Left lung (tissue), 10 donors: ENCODE measurements around the gene PJVK. TPM values are rescaled to one million over a fixed set of nuclear protein-coding genes. Genes with fewer than 3 reads are reported as not detected.
"Not testable (repeated sequence)": the region's sequence is repeated elsewhere in the genome, so short reads cannot be mapped to it uniquely, and the experiment has no call there.

Experiments used
- ATAC-seq: fragments of 200-7000 bp; cut with Tn5 transposase; one replicate; pipeline ENCODE4 v1.9.1; 2020; ENCODE audit warnings: moderate library complexity
- DNase-seq, 4 donors: peaks; one replicate each; pipeline ENCODE4 v3.0.0-alpha.2; 2013 to 2020
- H3K27ac ChIP-seq, 2 donors: fragments of 200-600 bp; sonication (generic) in 1 of 2; one replicate each; pipeline versions ENCODE4 v1.5.0 to v1.8.0; 2020 to 2021
- H3K27me3 ChIP-seq, 2 donors: fragments of 200-600 bp; sonication (generic) in 1 of 2; one replicate each; pipeline versions ENCODE4 v1.5.0 to v1.8.0; 2020 to 2021
- H3K36me3 ChIP-seq, 2 donors: fragments of 200-600 bp; sonication (generic) in 1 of 2; one replicate each; pipeline versions ENCODE4 v1.5.0 to v1.8.0; 2020 to 2021
- H3K4me1 ChIP-seq, 2 donors: fragments of 200-600 bp; one replicate each; pipeline ENCODE4 v1.8.0; 2021
- H3K4me3 ChIP-seq, 2 donors: fragments of 200-600 bp; sonication (generic) in 1 of 2; one replicate each; pipeline versions ENCODE4 v1.5.0 to v1.8.0; 2020 to 2021; ENCODE audit warnings: mild to moderate bottlenecking in 1 of 2
- H3K9me3 ChIP-seq, 2 donors: fragments of 200-600 bp; sonication (generic) in 1 of 2; one replicate each; pipeline versions ENCODE4 v1.5.0 to v1.8.0; 2020 to 2021
- CTCF ChIP-seq, 2 donors: fragments of 200-600 bp; sonication (generic) in 1 of 2; IDR thresholded peaks; one replicate each; pipeline versions ENCODE4 v1.5.0 to v1.8.0; 2021; ENCODE audit warnings: antibody characterized with exemption in 2 of 2
- intact Hi-C, 2 donors: fragments of 100-400 bp; cut with DNase I; formaldehyde crosslinking; loops; one replicate each; pipeline versions ENCODE4 v1.11.2 to v1.14.2; 2022
- polyA plus RNA-seq, 6 donors: library from polyadenylated mRNA; unstranded; fragments of 120-200 nt; gene quantifications; one replicate each; pipeline ENCODE4 v1.2.1, GENCODE V29; 2013; ENCODE audit not compliant: insufficient read length in 6 of 6
- total RNA-seq, 2 donors: library from RNA; stranded (reverse); fragmentation: NEBNext Ultra II Directional; extraction: Animal tissue kit (Norgen Biotek cat#: 25700); gene quantifications; one replicate each; pipeline ENCODE4 v1.2.1, GENCODE V29; 2021
- donor health status: DM: no; HTN: yes; CAD: no.
- donor health status: DM: no; HTN: no; CAD: no.

PJVK gene
- total and polyA plus RNA-seq, 8 donors = 2.0 to 13.7 (median 11.3) TPM

GRCh38 chr2:178469219-178469849 lies 18.2 kb downstream of the PJVK start:
- ATAC-seq (no peak), DNase-seq (no peak)
- no peaks in the 10 kb centered on the region for H3K27me3 ChIP-seq
- no peak overlapping the region for H3K4me3 ChIP-seq
- H3K4me1 ChIP-seq = no peaks in the 10 kb centered on the region
- intact Hi-C loops = no loop called here
- H3K27ac ChIP-seq = no peak overlapping the region
- no peaks in the 10 kb centered on the region for H3K9me3 ChIP-seq
- no peak for TF ChIP-seq CTCF (IDR thresholded peaks at IDR 0.05)
- H3K36me3 ChIP-seq = peaks cover 0 to 4% of the 10 kb centered on the region in 2 donors

- ATAC-seq, DNase-seq, H3K4me1 ChIP-seq, H3K4me3 ChIP-seq, H3K9me3 ChIP-seq, intact Hi-C loops, H3K27ac ChIP-seq, H3K36me3 ChIP-seq, H3K27me3 ChIP-seq: not testable (repeated sequence)
Observed at GRCh38 chr2:178471313-178471712, 20.1 kb downstream of the PJVK start.

- intact Hi-C loops = no loop called here
- no peak for DNase-seq
- Histone ChIP-seq H3K9me3 (no peaks in the 10 kb centered on the region), H3K36me3 (no peaks in the 10 kb centered on the region), H3K4me1 (peaks cover 0 to 8% of the 10 kb centered on the region in 2 donors), H3K4me3 (no peak overlapping the region), H3K27ac (no peak overlapping the region), H3K27me3 (no peaks in the 10 kb centered on the region)
- no peak for ATAC-seq
- TF ChIP-seq CTCF (IDR thresholded peaks at IDR 0.05) = no peak
Observed at GRCh38 chr2:178473373-178473772, 22.2 kb downstream of the PJVK start.

- intact Hi-C loops = no loop called here
- H3K4me3 ChIP-seq = no peak overlapping the region
- no peaks in the 10 kb centered on the region for H3K9me3 ChIP-seq
- H3K36me3 ChIP-seq = no peaks in the 10 kb centered on the region
- no peaks in the 10 kb centered on the region for H3K27me3 ChIP-seq
- no peak overlapping the region for H3K27ac ChIP-seq
- ATAC-seq = no peak
- no peak for TF ChIP-seq CTCF (IDR thresholded peaks at IDR 0.05)
- no peak for DNase-seq
- H3K4me1 ChIP-seq = peaks cover 0 to 8% of the 10 kb centered on the region in 2 donors
Observed at GRCh38 chr2:178473931-178474330, 22.8 kb downstream of the PJVK start.

- Histone ChIP-seq H3K4me1 (peaks cover 2 to 12% of the 10 kb centered on the region in 2 donors), H3K9me3 (no peaks in the 10 kb centered on the region), H3K4me3 (no peak overlapping the region), H3K36me3 (no peaks in the 10 kb centered on the region), H3K27ac (no peak overlapping the region), H3K27me3 (no peaks in the 10 kb centered on the region)
- intact Hi-C loops = no loop called here
- DNase-seq = no peak
- ATAC-seq = no peak
- no peak for TF ChIP-seq CTCF (IDR thresholded peaks at IDR 0.05)
Observed at GRCh38 chr2:178474560-178474959, 23.4 kb downstream of the PJVK start.

GRCh38 chr2:178476477-178476876 lies 25.3 kb downstream of the PJVK start:
- no peak for ATAC-seq
- Histone ChIP-seq H3K27ac (no peak overlapping the region), H3K27me3 (no peaks in the 10 kb centered on the region), H3K9me3 (no peaks in the 10 kb centered on the region), H3K4me1 (peaks cover 5 to 24% of the 10 kb centered on the region in 2 donors), H3K36me3 (no peaks in the 10 kb centered on the region), H3K4me3 (no peak overlapping the region)
- no peak for DNase-seq
- no peak for TF ChIP-seq CTCF (IDR thresholded peaks at IDR 0.05)
- intact Hi-C loops = no loop called here
